Kidney glomerular epithelial cell (primary cell): ENCODE data around the gene CAPN14.
"Not testable (repeated sequence)": the region's sequence is repeated elsewhere in the genome, so short reads cannot be mapped to it uniquely, and the experiment has no call there.

Experiments
- DNase-seq: peaks from one replicate; lab custom pipeline; 2025; lab: John Stamatoyannopoulos, UW

CAPN14 gene

GRCh38 chr2:31196622-31197021, 20.7 kb downstream of the CAPN14 start:
- DNase-seq = no peak

- no peak for DNase-seq
Observed at GRCh38 chr2:31193806-31194205, 23.5 kb downstream of the CAPN14 start.

- DNase-seq = no peak
Observed at GRCh38 chr2:31192851-31193392, 24.4 kb downstream of the CAPN14 start.

DNA sequence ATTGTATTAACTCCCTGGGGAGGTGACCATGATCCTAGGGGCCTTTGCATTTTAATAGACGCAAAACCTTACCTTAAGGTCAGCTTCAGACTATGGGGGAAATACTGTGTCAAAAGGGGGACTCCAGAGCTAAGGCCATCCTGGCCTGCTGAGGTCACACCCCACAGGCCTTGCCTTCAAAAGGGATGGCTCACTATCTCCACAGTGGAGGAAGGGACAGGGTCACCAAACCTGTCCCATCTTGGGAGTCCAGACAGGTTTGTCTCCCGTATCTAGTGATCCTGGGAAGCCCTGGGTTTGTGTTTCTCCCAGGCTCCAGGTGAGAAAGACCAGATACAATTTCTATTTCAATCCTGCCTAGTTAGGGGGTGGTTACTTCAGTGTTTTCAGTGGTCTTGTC, 24.9 kb downstream of the CAPN14 start:
- no peak for DNase-seq

DNA sequence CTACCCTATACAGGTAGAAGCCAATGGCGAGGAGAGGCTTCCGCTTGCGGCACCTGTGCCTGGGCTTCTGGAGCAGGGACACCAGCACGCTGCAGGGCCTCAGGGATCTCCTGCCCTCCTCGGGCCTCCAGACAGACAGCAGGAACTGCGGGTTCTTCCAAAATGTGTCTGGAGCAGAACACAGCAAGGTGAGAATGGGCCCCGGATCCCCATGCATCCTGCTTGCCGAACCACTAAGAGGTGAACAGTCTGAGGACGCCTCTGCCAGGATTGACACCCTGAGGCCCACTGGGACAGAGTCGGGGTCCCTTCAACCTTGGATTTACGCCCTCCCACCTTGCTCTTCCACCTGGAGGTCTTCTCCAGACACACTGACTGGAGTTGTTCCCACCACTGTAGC, 25.4 kb downstream of the CAPN14 start:
- no peak for DNase-seq

- no peak for DNase-seq
Observed at GRCh38 chr2:31190188-31190587, 27.1 kb downstream of the CAPN14 start.

GRCh38 chr2:31189141-31189540, 28.2 kb downstream of the CAPN14 start:
- no peak for DNase-seq

DNA sequence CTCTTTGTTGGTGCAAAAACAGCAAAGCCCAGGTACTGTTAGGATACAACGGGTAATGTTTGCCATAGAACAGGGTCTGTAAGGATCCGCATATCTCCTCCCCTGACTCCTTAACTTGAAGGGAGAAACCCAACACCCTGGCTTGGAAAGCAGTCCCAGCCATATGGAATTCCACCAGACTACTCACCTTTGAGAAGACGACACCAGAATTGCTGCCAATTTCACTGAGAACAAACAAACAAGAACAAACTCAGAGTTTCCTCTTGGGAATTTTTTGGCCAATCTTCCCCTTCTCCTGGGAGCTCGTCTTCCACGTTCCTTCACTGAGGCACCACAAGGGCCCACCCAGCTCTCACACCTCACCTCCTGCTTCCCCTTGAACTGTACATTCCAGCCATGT, 29.2 kb downstream of the CAPN14 start:
- DNase-seq = no peak

DNA sequence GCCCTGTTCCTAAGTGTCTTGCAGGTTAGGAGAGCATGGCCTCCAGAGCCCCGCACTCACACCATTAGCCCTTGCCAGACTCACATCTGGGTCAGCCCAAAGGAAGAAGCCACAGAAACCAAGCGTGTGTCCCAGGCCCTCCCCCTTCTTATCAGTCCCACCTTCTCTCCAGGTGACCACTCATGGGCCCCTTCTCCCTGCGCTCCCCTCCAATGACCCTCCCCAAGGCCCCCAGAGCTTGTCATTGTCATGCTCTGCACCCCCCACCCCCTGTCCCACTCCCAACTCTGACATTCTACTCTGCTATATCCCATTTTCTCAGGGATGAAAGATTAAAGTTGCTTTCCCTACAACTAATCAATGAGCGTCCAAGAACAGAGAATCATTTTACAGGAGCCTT, 30.1 kb downstream of the CAPN14 start:
- no peak for DNase-seq

- DNase-seq = not testable (repeated sequence)
Observed at GRCh38 chr2:31183973-31184372, 33.3 kb downstream of the CAPN14 start.

GRCh38 chr2:31176742-31177141, 40.6 kb downstream of the CAPN14 start:
- no peak for DNase-seq

- no peak for DNase-seq
Observed at GRCh38 chr2:31171142-31171541, 46.2 kb downstream of the CAPN14 start.

DNA sequence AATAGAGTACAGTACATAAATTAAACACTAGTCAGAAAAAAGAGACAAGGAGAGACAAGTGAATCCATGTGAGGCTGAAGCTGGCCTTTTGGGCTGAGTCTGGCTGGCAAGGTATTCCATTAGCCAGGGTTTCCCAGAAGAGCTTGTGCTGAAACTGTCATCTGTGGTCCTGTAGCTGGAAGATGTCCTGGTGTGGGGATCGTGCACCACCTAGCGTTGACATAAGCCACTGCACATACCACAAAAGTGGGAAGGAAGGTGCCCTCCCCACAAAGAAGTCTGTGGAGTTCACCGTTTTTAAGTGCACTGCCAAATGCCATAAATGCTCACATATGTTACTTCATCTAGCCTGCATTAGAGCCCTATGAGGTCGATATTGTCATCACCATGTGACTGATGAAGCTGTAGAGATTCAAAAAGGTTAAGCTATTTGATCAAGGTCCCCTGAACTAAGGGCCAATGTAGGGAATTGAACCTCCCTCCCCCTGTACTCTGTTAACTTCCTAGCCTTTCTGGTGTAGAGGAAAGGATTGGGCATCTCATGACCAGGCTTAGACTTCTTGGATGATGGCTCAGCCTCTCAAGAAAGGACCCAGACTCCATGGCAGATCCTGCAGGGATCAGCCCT, 47.1 kb downstream of the CAPN14 start:
- DNase-seq = peak; percentile 64

DNA sequence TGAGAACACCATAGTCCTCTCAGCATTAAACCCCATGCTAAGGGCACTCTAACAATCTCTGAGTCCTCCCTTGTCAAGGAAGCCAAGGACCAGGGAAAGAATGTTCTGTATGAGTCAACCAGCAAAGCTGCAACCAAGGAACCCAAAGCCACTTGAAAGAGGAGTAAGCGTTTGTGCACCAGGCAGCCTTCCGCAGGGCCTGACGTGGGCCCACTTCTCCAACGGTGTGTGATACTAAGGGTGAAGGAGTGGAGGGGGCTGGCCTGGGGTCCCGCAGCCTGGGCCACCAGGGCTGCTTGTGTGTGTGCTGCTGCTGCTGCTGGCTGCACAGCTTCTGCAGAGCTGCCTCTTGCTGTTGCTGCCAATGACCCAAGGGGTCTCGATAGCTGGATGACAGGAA, 49.0 kb downstream of the CAPN14 start:
- no peak for DNase-seq

- DNase-seq = no peak
Observed at GRCh38 chr2:31166925-31167324, 50.4 kb downstream of the CAPN14 start.

GRCh38 chr2:31163011-31163539, 54.2 kb downstream of the CAPN14 start:
- DNase-seq = no peak

DNA sequence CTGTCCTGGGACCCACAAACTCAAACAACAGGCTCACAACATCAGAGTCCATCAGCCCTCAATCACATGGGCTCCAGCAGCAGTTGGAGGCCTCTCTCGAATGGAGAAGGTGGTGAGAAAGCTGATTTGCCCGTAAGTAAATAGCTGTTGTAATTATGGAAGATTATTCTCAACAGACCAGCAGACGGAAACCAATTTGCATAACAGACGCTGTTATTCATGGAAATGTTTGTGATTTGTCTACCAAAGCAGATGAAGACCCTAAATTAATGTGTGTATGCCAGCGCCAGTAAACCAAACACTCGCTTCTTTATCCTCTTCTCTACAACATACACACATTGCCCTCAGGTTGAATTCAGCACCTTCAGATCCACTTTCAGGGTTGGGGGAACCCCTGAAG, 55.7 kb downstream of the CAPN14 start:
- no peak for DNase-seq

- no peak for DNase-seq
Observed at GRCh38 chr2:31151501-31151900, 65.8 kb downstream of the CAPN14 start.

DNA sequence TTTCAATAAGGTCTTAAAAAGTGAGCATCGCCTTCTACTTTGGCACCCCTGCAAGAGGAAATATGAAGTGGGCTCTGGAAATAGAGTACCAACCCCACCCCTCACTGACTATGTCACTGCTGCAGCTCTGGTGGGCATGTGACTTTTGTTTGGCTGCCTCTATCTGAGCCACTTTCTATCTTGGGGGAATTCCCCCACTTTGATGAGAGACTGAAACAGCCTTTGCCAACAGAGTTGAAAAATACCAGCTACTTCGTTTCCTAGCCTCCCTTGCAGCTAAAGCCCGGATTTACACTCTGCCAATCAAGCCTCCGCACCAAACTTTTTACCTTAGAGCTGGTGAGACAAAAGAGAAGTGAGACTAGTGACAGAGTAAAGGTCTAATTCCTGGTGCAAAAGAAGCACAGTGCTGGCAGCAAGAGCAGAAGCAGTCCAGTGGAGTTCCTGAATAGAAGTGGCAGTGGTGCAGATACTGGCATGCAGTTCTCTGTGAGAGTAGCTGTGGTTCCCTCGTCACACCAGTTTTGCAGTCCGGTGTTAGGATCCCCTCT, 67.1 kb downstream of the CAPN14 start:
- DNase-seq = no peak

GRCh38 chr2:31148514-31148913, 68.8 kb downstream of the CAPN14 start:
- no peak for DNase-seq

DNA sequence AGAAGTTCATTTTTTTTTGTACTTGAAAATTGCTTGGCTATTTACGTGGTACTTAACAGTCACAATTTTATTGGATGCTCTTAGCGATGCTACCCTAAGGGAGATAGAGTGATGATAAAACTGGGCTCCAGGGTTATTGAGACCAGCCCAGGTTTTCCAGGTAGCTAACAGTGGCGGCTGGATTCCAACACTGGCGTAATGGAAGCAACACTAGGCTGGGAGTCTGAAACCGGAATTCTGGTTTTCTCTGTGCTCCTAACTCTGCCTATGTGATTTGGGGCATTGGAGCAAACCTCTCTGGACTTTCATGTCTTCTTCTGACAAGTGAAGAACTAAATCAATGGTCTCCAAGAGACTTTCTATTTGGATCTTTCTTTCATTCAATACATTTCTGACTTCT, 69.7 kb downstream of the CAPN14 start:
- DNase-seq = no peak

DNA sequence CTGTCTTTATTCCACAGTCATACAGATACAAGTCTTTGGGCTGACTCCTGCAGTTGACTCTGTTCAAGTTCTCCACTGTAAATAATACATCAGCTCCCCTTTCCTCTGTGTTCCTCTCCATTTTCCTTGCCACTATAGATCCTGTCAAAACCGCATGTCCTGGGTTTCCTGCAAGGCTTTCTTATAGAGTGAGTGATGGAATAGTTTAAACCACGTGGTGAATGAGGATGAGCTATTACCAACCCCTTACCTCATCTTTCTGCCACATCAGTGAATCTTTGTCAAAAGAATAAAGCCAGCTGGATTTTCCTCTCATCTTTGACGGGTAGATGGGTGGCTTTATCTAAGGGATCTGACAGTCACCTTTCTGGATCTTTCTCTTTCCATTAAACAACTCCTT, 75.2 kb downstream of the CAPN14 start:
- DNase-seq = no peak

GRCh38 chr2:31141443-31142085, 75.8 kb downstream of the CAPN14 start:
- no peak for DNase-seq
